HL-60/S4 (cell line): ENCODE results near the gene PNPLA8.

Experiments used
- in situ Hi-C: fragments of 300-500 bp; cut with MboI; formaldehyde crosslinking; loops from 2 replicates; pipeline ENCODE4 v1.14.3; 2022; ENCODE audit warnings: low sequenced_read_pairs

Gene PNPLA8

DNA sequence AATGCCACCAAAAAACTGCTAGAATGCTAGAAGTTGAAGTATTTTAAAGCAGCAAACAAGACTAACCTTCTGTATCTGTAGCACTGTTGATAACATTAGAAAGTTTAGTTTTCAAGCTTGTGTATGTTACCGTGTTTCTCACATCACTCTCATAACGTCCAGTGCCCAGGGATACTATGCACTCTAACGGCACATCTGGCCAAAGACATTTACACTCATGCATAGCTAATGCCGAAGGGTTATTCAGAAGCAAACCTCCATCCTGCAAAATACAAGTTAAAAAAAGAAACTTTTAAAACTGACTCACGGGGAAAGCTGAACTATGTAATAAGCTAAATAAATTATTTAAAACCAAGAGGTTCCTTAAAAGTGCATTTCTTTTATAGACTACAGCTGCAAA lies 46.8 kb downstream of the PNPLA8 start:
- in situ Hi-C loops, result no loop called here

DNA sequence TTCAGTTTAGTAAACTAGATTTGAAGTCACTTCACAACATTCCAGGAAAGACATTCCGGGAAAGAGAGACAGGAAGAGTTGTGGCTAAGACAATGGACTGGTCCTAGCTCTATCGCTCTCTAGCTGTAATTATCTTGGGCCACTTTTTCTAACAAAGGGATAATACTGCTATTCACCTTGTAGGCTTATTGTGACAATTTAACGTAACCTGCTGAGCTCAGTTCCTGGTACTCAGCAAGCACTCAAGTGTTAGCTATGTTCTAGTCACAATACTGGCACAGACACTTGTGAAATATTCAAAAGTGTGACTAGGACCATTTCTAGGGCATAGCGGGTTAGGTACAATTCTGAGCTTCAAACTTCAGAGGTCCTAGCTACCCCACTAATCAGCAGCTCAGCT lies 57.7 kb downstream of the PNPLA8 start:
- in situ Hi-C loops, result loop anchor here (25.0 kb wide), 1 partner anchor 281 kb away; no protein-coding TSS in a partner anchor

DNA sequence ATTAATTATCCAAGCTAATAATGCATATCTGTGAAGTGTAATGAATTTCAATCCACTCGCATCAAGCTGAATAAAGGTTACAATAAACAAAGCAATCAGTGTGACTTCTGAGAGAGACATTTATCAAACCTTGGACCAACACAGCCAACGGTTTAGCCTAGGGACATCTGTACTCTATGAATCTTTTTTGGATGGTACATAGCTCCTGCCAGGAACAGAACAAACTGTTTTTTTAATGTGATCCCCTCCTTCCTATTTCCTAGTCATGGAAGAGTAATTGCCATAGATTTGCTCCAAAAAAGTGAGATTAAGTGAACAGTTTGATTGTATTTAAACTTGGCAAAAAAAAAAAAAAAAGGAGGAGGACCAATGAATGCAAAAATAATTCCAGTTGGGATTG lies 58.5 kb downstream of the PNPLA8 start:
- in situ Hi-C loops, result loop anchor here (25.0 kb wide), 1 partner anchor 280 kb away; no protein-coding TSS in a partner anchor

DNA sequence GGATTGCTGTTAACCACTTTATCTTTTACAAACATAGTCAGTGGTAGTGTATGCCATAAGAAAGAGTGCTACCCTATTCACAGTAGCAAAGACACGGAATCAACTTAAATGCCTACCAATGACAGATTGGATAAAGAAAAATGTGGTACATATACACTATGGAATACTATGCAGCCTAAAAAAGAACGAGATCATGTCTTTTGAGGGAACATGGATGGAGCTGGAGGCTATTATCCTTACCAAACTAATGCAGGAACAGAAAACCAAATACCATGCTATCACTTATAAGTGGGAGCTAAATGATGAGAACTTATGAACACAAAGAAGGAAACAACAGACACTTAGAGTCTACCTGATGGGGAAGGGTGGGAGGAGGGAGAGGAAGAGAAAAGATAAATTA lies 59.6 kb downstream of the PNPLA8 start:
- in situ Hi-C loops, result loop anchor here (25.0 kb wide), 1 partner anchor 279 kb away; no protein-coding TSS in a partner anchor

DNA sequence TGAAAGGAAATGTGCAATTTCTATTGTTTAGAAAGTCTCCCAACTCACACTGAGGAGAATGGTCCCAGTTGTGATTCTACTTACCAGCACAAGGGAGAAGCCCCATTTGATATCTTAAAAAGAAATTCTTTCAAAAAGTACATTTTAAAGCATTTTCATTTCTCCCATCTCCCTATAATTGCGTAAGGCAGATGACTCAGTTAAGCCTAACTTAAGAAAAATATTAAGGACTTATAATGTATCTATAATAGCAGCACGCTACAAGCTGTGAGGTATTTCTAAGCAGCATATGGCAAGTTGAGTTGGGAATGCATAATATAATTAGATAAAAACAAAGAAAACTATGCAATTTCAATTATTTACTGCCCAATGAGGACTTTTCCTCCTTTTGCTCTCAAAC lies 61.2 kb downstream of the PNPLA8 start:
- in situ Hi-C loops, result loop anchor here (25.0 kb wide), 1 partner anchor 277 kb away; no protein-coding TSS in a partner anchor

DNA sequence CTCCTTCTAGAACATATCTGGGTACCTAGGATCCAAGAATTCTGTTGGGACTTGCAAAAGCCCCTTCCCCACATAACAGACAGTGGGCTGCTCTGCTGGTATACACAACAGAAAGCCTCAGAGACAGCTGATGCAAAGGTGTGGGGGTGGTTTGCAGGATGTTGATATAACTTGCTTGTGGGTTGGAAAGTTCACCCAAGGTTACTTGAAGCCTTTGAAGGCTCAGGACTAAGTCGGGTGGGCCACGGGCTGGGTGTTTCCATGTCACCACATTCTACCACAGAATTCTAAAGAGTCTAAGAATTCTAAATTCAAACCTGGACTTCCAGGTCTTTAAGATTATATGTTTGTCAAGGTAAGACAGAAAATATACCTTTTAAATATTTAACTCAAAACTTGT lies 62.3 kb downstream of the PNPLA8 start:
- in situ Hi-C loops, result loop anchor here (25.0 kb wide), 1 partner anchor 276 kb away; no protein-coding TSS in a partner anchor

DNA sequence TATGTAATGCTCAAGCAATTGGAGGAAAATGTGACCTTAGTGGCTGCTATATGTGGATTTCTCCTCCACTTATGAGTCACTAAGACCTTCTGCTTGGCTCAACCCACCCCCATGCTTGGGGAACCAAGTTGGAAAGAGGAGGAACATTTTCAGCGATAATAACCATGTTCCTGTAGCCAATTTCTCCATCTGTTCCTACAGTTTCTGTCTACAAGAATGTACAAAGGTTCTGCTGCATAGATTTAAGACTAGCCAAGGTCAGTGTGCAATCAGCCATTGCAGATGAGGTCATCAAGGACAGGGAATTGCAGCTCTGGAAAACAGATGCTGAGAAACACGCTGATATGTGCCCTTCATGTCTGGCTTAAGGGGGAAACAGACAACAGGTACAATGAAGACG lies 64.1 kb downstream of the PNPLA8 start:
- in situ Hi-C loops, result loop anchor here (25.0 kb wide), 1 partner anchor 275 kb away; no protein-coding TSS in a partner anchor

DNA sequence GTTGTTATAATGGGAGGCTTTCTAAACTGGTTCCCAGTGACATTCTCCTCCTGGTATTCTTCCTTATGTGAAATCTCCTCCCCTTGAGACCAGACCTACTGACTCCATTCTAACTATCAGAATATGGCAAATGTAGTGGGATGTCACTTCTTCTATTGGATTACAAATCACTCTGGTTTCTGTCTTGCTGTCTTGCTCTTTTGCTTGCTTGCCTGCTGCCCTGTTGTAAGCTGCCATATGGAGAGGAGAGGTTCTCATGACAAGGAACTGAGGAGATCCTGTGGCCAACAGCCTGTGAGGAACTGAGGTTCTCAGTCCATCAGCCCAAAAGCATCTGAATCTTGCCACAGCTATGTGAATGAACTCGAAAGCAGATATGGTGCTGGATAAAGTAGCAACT lies 65.0 kb downstream of the PNPLA8 start:
- in situ Hi-C loops, result loop anchor here (25.0 kb wide), 1 partner anchor 274 kb away; no protein-coding TSS in a partner anchor

DNA sequence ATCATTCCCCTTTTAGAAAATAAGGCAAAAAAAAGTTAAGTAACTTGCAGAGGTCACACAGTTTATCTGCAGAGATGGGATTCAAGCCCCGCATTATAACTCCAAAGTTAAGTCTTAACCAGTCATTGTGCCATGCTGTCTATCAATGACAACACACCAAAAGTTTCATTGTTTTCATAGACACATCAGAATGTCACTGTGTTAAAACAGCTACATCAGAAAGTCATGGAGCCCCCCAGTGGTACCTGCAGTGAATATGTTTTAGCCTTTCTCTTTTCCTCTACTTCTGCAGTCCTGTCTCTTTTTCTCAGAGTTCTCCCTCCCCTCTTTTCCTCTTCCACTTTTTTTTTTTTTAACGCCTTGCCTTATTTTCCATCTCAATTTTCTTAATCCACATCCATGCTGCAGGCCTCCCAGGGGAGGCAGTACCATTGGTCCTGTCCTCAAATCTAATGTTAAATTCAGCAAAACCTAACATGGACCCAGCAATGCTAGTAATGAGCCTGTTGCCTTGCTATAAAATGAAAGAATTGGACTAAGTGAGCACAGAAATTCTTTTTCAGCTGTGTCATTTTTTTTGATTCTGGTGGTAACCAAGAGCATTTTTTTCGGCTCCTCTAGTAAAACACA lies 65.9 kb downstream of the PNPLA8 start:
- in situ Hi-C loops, result loop anchor here (25.0 kb wide), 1 partner anchor 273 kb away; no protein-coding TSS in a partner anchor

DNA sequence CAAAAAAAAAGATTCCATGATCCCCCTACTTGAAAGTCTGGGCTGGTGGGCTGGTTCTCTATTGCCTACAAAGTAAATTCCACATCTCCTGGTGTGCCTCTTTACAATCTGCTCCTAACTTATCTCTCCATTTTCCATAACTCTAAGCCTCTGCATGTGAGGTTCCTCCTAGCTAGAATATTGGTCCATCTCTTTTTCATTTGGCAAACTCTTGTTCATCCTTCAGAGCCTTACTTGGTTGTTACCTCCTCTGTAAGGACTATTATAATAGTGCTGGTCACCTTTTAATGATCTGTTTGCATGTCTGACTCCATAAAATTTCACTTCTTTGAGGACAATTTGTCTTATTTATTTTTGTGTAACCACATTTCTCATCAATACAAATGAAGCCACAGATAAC lies 68.1 kb downstream of the PNPLA8 start:
- in situ Hi-C loops, result loop anchor here (25.0 kb wide), 1 partner anchor 271 kb away; no protein-coding TSS in a partner anchor

DNA sequence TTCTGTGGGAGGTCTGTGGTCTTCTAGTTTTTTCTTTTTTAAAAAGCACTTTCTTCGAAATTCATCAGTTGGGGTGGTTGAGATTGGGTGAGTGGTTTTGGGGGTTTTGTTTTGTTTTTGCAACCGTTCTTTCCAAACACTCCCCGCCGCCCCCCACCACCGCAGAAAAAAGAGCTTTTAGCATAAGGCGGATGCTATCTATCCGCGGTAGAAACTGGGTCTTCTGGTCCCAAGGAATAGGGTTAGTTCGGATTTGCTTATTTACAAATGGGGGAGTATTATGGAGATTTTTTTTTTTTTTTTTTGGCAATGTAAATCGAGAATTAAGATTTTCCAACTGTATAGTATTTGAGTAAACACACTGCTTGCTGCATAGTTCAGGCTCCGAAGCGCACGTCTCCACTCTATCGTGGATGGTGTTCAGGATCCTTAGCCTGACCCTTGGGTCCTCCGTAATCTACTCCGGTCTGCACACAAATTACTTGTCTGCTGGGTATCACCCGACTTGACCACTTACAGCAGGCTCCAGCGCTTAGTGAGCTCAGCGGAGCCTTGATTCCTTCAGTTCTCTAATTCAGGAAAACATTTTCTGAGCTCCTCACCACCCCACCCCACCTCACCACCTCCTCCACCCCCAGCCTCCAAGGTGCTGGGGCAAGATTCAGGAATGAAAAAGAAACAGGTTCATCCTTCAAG lies 68.9 kb downstream of the PNPLA8 start:
- in situ Hi-C loops, result loop anchor here (25.0 kb wide), 1 partner anchor 270 kb away; no protein-coding TSS in a partner anchor

DNA sequence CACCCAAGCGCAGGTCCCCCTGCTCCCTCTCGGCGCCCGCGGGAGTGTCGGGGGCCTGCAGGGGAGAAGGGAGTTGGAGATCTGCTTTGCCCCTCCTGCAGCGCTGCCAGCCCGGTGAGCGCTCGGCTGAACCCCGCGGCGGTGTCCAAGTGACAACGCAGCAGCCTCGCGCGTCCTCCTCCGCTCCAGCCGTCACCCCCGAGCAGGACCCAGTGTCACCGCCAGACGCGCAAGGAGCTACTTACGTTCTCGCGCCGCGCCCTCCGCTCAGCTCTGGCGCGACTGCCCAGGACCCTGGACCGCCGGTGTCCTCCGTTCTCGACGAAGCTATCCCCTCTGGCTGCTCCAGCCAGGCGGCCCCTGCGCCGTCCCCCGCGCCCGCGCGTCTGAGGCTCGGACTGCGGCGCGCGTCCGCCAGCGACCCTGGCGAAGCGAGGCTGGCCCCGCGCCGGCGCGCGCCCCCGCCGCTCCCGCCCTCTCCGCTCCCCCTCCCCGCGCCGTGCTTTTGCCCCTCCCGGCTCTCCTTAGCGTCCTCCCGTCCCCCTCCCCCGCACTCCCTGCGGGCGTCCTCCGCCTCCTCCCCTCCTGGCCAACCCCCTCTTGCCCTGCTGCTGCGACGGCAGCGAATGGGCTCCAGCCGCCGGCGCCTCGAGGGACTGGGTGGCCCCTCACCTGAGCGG lies 69.8 kb downstream of the PNPLA8 start, which contains the start of gene NRCAM:
Gene NRCAM (minus strand): TSS at position 439 of the 680 bp plus-strand sequence. CDS start 216,372 bp downstream, outside the sequence.
- in situ Hi-C loops, result loop anchor here (25.0 kb wide), 1 partner anchor 269 kb away; no protein-coding TSS in a partner anchor

DNA sequence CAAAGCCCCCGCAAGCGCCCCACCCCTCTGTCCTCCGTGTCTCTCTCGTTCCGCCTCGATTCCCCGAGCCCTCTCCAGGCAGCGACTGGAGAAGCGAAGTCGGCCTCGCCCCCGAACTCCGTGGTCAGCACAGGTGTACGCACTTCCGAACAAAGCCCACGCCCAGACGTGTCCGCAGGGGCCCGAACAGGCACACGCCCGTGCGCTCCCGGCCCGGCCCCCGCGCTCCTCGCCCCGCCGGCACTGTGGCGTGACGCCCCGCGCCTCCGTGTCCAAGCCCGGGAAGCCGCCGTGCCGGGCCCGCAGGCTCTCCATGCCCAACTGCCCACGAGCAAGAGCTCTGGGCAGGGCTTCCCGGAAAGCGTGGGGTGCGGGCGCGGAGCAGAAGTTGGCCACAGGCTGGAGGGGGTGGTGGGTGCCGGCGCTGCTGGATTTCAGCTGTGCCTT lies 70.4 kb downstream of the PNPLA8 start:
- in situ Hi-C loops, result loop anchor here (25.0 kb wide), 1 partner anchor 268 kb away; no protein-coding TSS in a partner anchor

DNA sequence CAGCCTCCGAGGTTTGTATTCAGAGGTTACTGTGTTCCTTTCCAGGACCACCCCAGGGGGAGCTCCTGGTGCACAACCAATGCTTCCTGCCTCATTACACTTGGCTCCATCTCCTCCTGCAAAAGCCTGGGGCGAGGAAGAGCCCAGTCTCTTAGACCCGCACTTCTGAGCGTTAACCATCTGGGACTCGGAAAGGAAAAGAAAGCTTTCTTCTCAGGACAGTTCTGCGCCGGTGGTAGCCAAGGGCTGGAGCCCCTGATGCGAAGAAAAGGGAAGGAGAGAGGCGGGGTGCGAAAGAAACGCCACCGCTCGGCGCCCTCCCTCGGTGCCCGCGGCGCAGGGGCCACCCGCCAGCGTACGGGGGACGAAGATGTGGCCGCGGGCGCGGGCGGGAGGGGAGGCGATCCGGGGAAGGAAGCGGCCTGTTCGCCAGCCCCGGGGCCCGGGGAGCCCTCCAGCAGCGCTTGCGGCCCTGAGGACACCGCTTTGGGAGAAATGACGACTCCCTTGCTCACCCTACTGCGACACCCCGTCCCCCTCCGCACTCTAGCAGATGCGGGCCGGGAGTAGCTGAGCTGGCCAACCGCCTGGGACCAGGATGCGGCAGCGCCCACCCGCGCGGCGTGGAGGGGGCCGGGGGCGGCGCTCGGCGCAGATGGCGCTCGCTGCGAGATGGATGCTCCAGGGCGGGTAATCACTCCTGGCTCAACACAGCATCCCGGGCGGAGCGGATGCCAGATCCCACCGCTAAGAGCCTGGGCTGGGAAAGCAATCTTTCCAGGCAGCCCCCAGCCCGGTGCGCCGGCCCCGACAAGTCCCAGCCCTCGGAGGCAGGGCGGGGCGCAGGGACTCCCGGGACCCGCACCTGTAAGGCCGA lies 71.0 kb downstream of the PNPLA8 start:
- in situ Hi-C loops, result loop anchor here (25.0 kb wide), 1 partner anchor 268 kb away; no protein-coding TSS in a partner anchor

DNA sequence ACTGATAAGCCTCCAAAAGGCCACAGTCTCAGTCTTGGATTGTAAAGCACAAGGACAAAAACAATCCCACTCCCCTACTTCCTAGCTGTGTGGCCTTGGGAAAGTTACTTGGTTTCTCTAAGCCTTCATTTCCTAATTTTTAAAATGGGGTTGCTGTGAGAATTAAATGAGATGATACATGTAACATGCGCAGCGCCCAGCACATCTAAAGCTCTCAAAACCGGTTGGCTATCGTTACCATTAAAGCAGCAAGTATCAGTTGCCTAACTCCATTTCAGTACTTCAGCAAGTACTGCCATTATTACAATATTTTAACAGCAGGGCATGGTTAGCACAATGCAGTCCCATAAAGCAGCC lies 71.6 kb downstream of the PNPLA8 start:
- in situ Hi-C loops, result loop anchor here (25.0 kb wide), 1 partner anchor 267 kb away; no protein-coding TSS in a partner anchor

DNA sequence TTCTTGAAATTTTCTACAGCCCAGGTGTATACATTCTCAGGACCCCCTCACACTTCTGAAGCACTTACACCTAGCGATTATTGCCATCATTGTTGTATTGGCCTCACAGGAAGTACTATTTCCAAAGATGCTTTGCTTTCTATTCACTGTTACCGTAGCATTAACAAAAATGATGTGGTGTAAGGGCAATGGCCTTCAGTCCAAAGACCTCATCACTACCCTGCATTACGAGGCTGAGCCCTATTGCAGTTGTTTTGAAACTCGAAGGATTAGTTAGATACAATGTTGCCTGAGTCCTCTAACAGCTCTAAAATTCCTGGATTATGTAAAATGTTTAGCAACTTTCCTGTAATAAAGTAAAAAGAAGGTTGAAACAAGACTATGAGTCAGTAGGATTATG lies 72.6 kb downstream of the PNPLA8 start:
- in situ Hi-C loops, result loop anchor here (25.0 kb wide), 1 partner anchor 266 kb away; no protein-coding TSS in a partner anchor

DNA sequence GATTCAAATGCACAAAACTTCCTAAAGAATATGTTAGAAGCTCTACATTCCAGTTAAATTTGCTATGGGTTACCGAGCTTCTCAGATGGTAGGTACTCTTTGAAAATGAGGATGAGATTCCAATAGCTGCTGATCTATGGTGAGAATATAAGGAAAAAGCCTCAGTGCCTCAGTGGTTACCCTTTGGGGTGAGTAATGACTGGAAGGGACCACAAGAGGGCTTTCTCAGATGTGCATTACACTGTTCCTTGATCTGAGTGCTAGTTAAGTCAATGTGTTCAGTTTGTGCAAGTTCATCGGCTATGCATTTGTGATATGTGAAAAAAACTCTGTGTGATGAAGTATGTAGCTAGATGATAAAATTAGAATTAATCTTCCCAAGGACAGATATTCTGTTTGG lies 73.2 kb downstream of the PNPLA8 start:
- in situ Hi-C loops, result loop anchor here (25.0 kb wide), 1 partner anchor 265 kb away; no protein-coding TSS in a partner anchor

DNA sequence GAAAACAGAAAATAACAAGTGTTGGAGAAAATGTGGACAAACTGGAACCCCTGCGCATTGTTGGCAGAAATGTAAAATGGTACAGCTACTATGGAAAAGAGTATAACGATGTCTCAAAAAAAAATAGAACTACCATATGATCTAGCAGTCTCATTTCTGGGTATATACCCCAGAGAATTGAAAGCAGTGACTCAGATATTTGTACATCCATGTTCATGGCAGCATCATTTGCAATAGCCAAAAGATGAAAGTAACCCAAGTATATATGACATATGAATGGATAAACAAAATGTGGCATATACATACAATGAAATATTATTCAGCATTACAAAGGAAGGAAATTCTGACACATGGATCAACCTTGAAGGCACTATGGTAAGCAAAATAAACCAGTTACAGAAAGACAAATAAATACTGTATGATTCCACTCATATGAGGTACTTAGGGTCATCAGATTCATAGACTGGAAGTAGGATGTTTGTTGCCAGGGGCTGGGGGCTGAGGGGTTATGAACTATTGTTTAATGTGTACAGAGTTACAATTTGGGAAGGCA lies 74.6 kb downstream of the PNPLA8 start:
- in situ Hi-C loops, result loop anchor here (25.0 kb wide), 1 partner anchor 264 kb away; no protein-coding TSS in a partner anchor

DNA sequence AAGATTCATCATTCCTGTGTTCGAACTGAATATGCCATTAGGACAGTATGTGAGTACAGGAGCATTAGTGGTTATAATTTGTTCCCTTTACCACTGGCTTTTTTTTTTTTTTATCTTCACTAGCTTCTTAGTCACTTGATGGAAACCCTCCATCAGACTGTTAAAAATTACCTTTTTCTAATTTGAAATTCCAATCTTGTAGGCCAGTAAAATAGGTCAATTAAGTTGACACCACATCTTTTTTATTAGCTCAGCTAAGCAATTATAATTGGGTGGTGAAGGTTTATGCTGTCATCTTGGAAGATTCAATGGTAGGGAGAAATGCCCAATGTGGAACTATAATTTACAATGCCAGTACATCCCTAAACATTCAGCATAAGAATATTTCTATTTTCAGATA lies 75.8 kb downstream of the PNPLA8 start:
- in situ Hi-C loops, result loop anchor here (25.0 kb wide), 1 partner anchor 263 kb away; no protein-coding TSS in a partner anchor
